HepG2 (cell line): ENCODE data around the gene LARP1. TPM values are rescaled to one million over a fixed set of nuclear protein-coding genes. Genes with fewer than 3 reads are reported as not detected.
A peak's percentile ranks its signal among the peaks of the same experiment; 100 is the strongest.

Source experiments
- ATAC-seq: fragments of 200-7000 bp; cut with Tn5 transposase; 3 replicates; pipeline ENCODE4 v1.9.1; 2020; ENCODE audit warnings: mild to moderate bottlenecking, moderate library complexity
- BruUV-seq: library from RNA; stranded (reverse); fragments of 400-500 nt; replicated peaks from 2 replicates; lab custom pipeline; 2021; lab: Mats Ljungman, UMichigan
- CTCF ChIA-PET: fragments of 300-600 bp; formaldehyde crosslinking; extraction: SDS; loops from one replicate; lab custom pipeline; 2021; ENCODE audit warnings: low total read pairs, inconsistent platforms, low intra/inter-chr PET ratio; lab: Yijun Ruan, JAX
- POLR2A ChIA-PET: fragments of 350-600 bp; sonication (Branson Sonifier 250); formaldehyde crosslinking; loops from one replicate; lab custom pipeline; 2020; ENCODE audit warnings: antibody characterized with exemption, inconsistent platforms; lab: Yijun Ruan, JAX
- DNase-seq: peaks from one replicate; pipeline ENCODE4 v3.0.0-alpha.2; 2015; ENCODE audit warnings: low spot score
- FAIRE-seq: peaks from 3 replicates; lab custom pipeline; 2011; peaks lifted over from hg19 to GRCh38; lab: Jason Lieb, UNC
- H2AFZ ChIP-seq: one replicate; pipeline ENCODE4 v1.6.1; 2011; ENCODE audit warnings: low read length, inconsistent platforms
- H3K27ac ChIP-seq: fragments of 300-600 bp; 3 replicates; pipeline ENCODE4 v1.8.0; 2011; ENCODE audit warnings: mixed run types, mild to moderate bottlenecking, mixed read lengths, low read length, inconsistent platforms; ENCODE audit not compliant: insufficient read depth; ENCODE audit errors: extremely low read length
- H3K27me3 ChIP-seq, 2 experiments: fragments of 200-600 bp in 1 of 2; 2 replicates in 1 of 2; 3 replicates in 1 of 2; pipeline versions ENCODE4 v1.6.0 to v1.8.0; 2011; ENCODE audit warnings: low read length in 2 of 2, mild to moderate bottlenecking in 2 of 2, moderate library complexity in 2 of 2, inconsistent platforms in 1 of 2; ENCODE audit not compliant: insufficient read depth in 2 of 2, control insufficient read depth in 1 of 2
- H3K36me3 ChIP-seq, 2 experiments: fragments of 200-600 bp in 1 of 2; replicated peaks in 1 of 2; 2 replicates in 1 of 2; 3 replicates in 1 of 2; pipeline versions ENCODE4 v1.5.1 to v1.8.0; 2011; ENCODE audit warnings: low read length in 2 of 2, inconsistent platforms in 1 of 2; ENCODE audit not compliant: insufficient read depth in 2 of 2, control insufficient read depth in 1 of 2
- H3K4me1 ChIP-seq: 2 replicates; pipeline ENCODE4 v1.5.1; 2012; ENCODE audit warnings: low read length, inconsistent platforms; ENCODE audit not compliant: insufficient read depth
- H3K4me2 ChIP-seq: 2 replicates; pipeline ENCODE4 v1.6.0; 2011; ENCODE audit warnings: low read depth, low read length, inconsistent platforms
- H3K4me3 ChIP-seq, 3 experiments: fragments of 200-600 bp in 1 of 3; sonication (generic), shearing (Covaris generic) in 1 of 3; replicated peaks in 1 of 3; 2 replicates each; pipeline ENCODE4 v1.5.1; 2011 to 2016; ENCODE audit warnings: low read length in 3 of 3, inconsistent platforms in 2 of 3, low read depth in 2 of 3, mild to moderate bottlenecking in 2 of 3, control low read depth in 1 of 3, mixed read lengths in 1 of 3; ENCODE audit not compliant: insufficient read depth in 1 of 3
- H3K79me2 ChIP-seq: one replicate; pipeline ENCODE4 v1.6.1; 2011; ENCODE audit warnings: low read length, inconsistent platforms; ENCODE audit not compliant: insufficient read depth
- H3K9ac ChIP-seq: 2 replicates; pipeline ENCODE4 v1.6.0; 2011; ENCODE audit warnings: mild to moderate bottlenecking, low read depth, low read length, inconsistent platforms; ENCODE audit not compliant: insufficient read depth
- H3K9me3 ChIP-seq: 2 replicates; pipeline ENCODE4 v1.5.1; 2012; ENCODE audit warnings: mild to moderate bottlenecking, low read length
- H4K20me1 ChIP-seq: 2 replicates; pipeline ENCODE4 v1.6.0; 2011; ENCODE audit warnings: inconsistent platforms, mild to moderate bottlenecking, low read length, moderate library complexity; ENCODE audit not compliant: insufficient read depth
- BORCS8-MEF2B ChIP-seq: sonication (generic); formaldehyde crosslinking; IDR thresholded peaks from 2 replicates; pipeline ENCODE4 v1.8.0; 2022; ENCODE audit warnings: mild to moderate bottlenecking, missing genetic modification reagents
- ELF1 ChIP-seq: sonication (generic); formaldehyde crosslinking; IDR thresholded peaks from 2 replicates; pipeline ENCODE4 v1.4.0; 2020; ENCODE audit warnings: missing genetic modification reagents
- HMGXB4 ChIP-seq, 2 experiments: sonication (generic) in 1 of 2; formaldehyde crosslinking in 1 of 2; IDR thresholded peaks; 2 replicates each; pipeline versions ENCODE4 v1.4.0 to v1.6.1; 2018 to 2020; ENCODE audit warnings: missing genetic modification reagents in 2 of 2, borderline replicate concordance in 1 of 2, low read depth in 1 of 2, mild to moderate bottlenecking in 1 of 2, missing biosample characterization in 1 of 2
- HNRNPUL1 ChIP-seq: fragments of 200-400 bp; formaldehyde crosslinking; IDR thresholded peaks from 2 replicates; pipeline ENCODE4 v1.6.1; 2017; ENCODE audit warnings: low read depth, mild to moderate bottlenecking, low read length, moderate library complexity
- NR1H2 ChIP-seq: sonication (generic); formaldehyde crosslinking; IDR thresholded peaks from 2 replicates; pipeline ENCODE4 v1.8.1; 2022; ENCODE audit warnings: low read depth, missing genetic modification reagents, borderline replicate concordance
- RBFOX2 ChIP-seq: fragments of 200-400 bp; formaldehyde crosslinking; IDR thresholded peaks from 2 replicates; pipeline ENCODE4 v1.6.1; 2017; ENCODE audit warnings: low read depth, mild to moderate bottlenecking, low read length
- RBM22 ChIP-seq: fragments of 200-400 bp; formaldehyde crosslinking; optimal IDR thresholded peaks from 2 replicates; pipeline ENCODE3; 2017; ENCODE audit warnings: mild to moderate bottlenecking, low read length, moderate library complexity
- SIN3A ChIP-seq: IDR thresholded peaks from 2 replicates; pipeline ENCODE4 v1.6.1; 2011; ENCODE audit warnings: low read depth, mild to moderate bottlenecking, control low read depth, low read length, borderline replicate concordance
- TCF7L2 ChIP-seq: IDR thresholded peaks from 2 replicates; pipeline ENCODE4 v1.6.1; 2011; ENCODE audit warnings: mild to moderate bottlenecking, low read depth, low read length, moderate library complexity
- ZMAT3 ChIP-seq: sonication (generic); formaldehyde crosslinking; conservative IDR thresholded peaks from 2 replicates; pipeline ENCODE4 v1.7.0; 2021; ENCODE audit warnings: missing genetic modification reagents
- ZNF180 ChIP-seq: sonication (generic); formaldehyde crosslinking; IDR thresholded peaks from 2 replicates; pipeline ENCODE4 v1.4.0; 2020; ENCODE audit warnings: low read depth, missing genetic modification reagents, borderline replicate concordance
- WGBS: methylation state at CpG from one replicate; pipeline ENCODE4 v1.1.6; 2017; ENCODE audit warnings: low lambda C conversion rate; 5-methylcytosine and 5-hydroxymethylcytosine counted together
- in situ Hi-C: cut with HindIII; loops from 2 replicates; pipeline ENCODE4 v1.10.0; 2017; ENCODE audit warnings: low pct_unique_long_range_greater_than_20kb; ENCODE audit not compliant: extremely low pct_ligation_motif_present
- intact Hi-C: fragments of 100-400 bp; cut with micrococcal nuclease; formaldehyde crosslinking; loops from one replicate; pipeline ENCODE4 v1.10.0; 2022; ENCODE audit not compliant: unreplicated experiment
- polyA plus RNA-seq, 8 experiments: library from polyadenylated mRNA; depleted of rRNA in 3 of 8; stranded (reverse) in 7 of 8; unstranded in 1 of 8; fragments of >200 nt; fragmentation: Illumina TruSeq in 4 of 8; extraction: Trizol in 4 of 8; gene quantifications; 2 replicates each; pipeline versions ENCODE4 v1.2.1 to v1.2.3, GENCODE V29; 2011 to 2016; ENCODE audit warnings: low read depth in 4 of 8, missing spikeins in 1 of 8, mixed read lengths in 1 of 8; ENCODE audit not compliant: insufficient read depth in 1 of 8
- total RNA-seq, 5 experiments: library from RNA; depleted of rRNA; stranded (reverse); fragments of >200 nt; fragmentation: Illumina TruSeq; extraction: Trizol; gene quantifications; 2 replicates each; pipeline ENCODE4 v1.2.3, GENCODE V29; 2016; ENCODE audit warnings: low read depth in 1 of 5

The LARP1 gene
- total and polyA plus RNA-seq, 2 of the 13 experiments (the other 11 are each of a cell fraction or from before 2014, with no cell fraction given): 45.2 to 61.4 TPM

DNA sequence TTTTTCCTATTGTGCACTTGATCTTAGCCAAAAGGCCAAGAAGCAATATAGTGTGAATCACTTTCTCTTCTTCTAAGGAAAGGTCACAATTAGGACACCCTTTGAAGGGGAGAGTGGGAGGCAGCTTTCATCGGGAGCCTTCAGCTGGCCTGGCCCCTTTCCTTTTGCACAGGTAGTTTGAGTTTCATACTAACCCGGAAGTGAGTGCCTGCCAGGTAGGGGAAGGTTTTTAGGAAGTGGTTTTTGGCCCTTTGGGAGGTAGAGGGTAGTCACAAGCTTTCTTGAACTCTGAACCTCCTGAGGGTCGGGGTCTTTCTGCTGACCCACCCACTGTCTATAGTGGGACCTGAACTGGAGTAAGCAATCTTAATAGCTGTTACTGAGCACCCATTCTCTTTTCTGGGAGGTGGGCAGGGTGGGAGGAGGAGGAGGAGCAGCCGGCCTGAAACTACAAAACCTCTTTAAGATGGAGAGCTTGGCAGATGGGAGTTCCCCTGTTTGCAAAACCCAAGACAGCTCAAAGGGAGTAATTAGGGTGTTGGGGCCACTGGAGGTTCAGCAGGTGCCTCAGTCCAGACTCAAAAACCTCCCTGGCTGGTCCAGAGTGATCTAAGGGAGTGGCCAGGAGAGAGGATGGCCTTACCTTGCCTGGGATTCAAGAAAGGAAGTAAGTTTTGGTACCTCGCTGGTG, 6.0 kb downstream of the LARP1 start:
- H4K20me1 ChIP-seq: peaks cover 85% of the 10 kb centered on the region
- 65% methylated on average over 5 of the region's 5 CpGs for WGBS
- H3K27me3 ChIP-seq: no peaks in the 10 kb centered on the region; a peak in 1 of 5 replicates
- H3K9me3 ChIP-seq: no peaks in the 10 kb centered on the region
- ATAC-seq: no peak
- FAIRE-seq: no peak
- H3K4me1 ChIP-seq: peaks cover 78% of the 10 kb centered on the region
- intact Hi-C loops: no loop called here
- no peak overlapping the region for H3K9ac ChIP-seq
- no peak overlapping the region for H3K27ac ChIP-seq
- peaks cover 95% of the 10 kb centered on the region for H3K79me2 ChIP-seq
- TF ChIP-seq NR1H2 (no peak), RBFOX2 (0 out of 2 replicates have a peak, but pooled peaks have one; percentile 9), ELF1 (CRISPR knock-in tag) (0 out of 2 replicates have a peak, but pooled peaks have one; percentile 21), HNRNPUL1 (no peak)
- TF ChIP-seq, all 625 proteins: peak for 2
- in situ Hi-C loops: no loop called here
- Histone ChIP-seq H3K36me3 (peaks cover 0 to 6% of the 10 kb centered on the region in 2 experiments; a peak in 1 of 5 replicates), H3K4me3 (no peak overlapping the region), H2AFZ (no peak overlapping the region), H3K4me2 (peak overlapping the region; percentile 24; the same call in 1 of the 2 replicates)
- CTCF ChIA-PET: no interaction called here
- POLR2A ChIA-PET: no interaction called here
- no TSS peak for BruUV-seq
- DNase-seq: no peak

GRCh38 chr5:154762261-154762660, 7.1 kb downstream of the LARP1 start:
- no TSS peak for BruUV-seq
- intact Hi-C loops: no loop called here
- Histone ChIP-seq H3K27me3 (no peaks in the 10 kb centered on the region; a peak in 1 of 5 replicates), H3K4me3 (no peak overlapping the region), H3K36me3 (peaks cover 0 to 6% of the 10 kb centered on the region in 2 experiments; a peak in 2 of 5 replicates), H3K9me3 (no peaks in the 10 kb centered on the region), H4K20me1 (peaks cover 88% of the 10 kb centered on the region), H3K79me2 (peaks cover 97% of the 10 kb centered on the region), H3K4me2 (no peak overlapping the region), H2AFZ (no peak overlapping the region), H3K4me1 (peaks cover 88% of the 10 kb centered on the region)
- 100% methylated on average over 1 of the region's 1 CpG for WGBS
- ATAC-seq: no peak
- TF ChIP-seq RBM22 (peak; percentile 60), RBFOX2 (0 out of 2 replicates have a peak, but pooled peaks have one; percentile 6), BORCS8-MEF2B (CRISPR knock-in tag) (no peak), ZNF180 (no peak), ZMAT3 (CRISPR knock-in tag) (no peak), TCF7L2 (no peak), HMGXB4 (CRISPR knock-in tag; IDR thresholded peaks at IDR 0.05; ENCODE audit: borderline replicate concordance in 1 of 2, low read depth in 1 of 2) (no peak), SIN3A (no peak)
- TF ChIP-seq, all 625 proteins: peak for 2
- POLR2A ChIA-PET: no interaction called here
- no peak overlapping the region for H3K9ac ChIP-seq
- in situ Hi-C loops: no loop called here
- DNase-seq (no peak), FAIRE-seq (no peak)
- CTCF ChIA-PET: no interaction called here
- no peak overlapping the region for H3K27ac ChIP-seq
